ENCODE data around the gene PADI2. TPM values are rescaled to one million over a fixed set of nuclear protein-coding genes. Genes with fewer than 3 reads are reported as not detected.

PADI2 gene
- total and polyA plus RNA-seq, 3 donors from 2014 or later = 0.99 to 3.2 (median 1.1) TPM

DNA sequence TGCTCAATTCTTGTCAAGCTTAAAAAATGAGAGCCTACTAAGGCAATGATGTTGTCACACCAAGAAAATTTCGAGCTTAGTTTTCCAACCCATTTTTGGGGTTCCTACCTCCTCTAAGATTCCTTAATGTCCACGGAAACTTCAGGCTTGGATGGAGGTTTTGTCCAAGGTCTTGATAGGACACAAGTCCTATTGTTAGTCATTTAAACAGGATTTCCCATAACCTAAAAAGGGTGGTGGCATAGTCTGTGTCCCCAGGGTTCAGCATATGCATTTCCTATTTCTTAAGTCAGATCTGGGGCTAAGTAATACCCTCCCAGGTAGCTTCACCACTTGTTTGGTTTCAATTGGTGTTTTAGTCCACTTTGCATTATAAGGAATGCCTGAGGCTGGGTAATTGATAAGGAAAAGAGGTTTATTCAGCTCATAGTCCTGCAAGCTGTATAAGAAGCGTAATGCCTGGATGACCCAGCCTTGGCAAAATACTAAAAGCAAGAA is 10.9 kb upstream of the PADI2 start:
- Histone ChIP-seq H3K27me3 (no peaks in the 10 kb centered on the region), H3K4me3 (no peak overlapping the region), H3K4me1 (no peaks in the 10 kb centered on the region), H3K36me3 (ENCODE audit: low read depth, missing control alignments) (no peaks in the 10 kb centered on the region), H3K27ac (no peak overlapping the region), H3K9me3 (no peaks in the 10 kb centered on the region)
- DNase-seq = no peak
- TF ChIP-seq, protein P1, sequence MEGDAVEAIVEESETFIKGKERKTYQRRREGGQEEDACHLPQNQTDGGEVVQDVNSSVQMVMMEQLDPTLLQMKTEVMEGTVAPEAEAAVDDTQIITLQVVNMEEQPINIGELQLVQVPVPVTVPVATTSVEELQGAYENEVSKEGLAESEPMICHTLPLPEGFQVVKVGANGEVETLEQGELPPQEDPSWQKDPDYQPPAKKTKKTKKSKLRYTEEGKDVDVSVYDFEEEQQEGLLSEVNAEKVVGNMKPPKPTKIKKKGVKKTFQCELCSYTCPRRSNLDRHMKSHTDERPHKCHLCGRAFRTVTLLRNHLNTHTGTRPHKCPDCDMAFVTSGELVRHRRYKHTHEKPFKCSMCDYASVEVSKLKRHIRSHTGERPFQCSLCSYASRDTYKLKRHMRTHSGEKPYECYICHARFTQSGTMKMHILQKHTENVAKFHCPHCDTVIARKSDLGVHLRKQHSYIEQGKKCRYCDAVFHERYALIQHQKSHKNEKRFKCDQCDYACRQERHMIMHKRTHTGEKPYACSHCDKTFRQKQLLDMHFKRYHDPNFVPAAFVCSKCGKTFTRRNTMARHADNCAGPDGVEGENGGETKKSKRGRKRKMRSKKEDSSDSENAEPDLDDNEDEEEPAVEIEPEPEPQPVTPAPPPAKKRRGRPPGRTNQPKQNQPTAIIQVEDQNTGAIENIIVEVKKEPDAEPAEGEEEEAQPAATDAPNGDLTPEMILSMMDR (IDR thresholded peaks at IDR 0.05) = no peak
- TF ChIP-seq POLR2A (IDR thresholded peaks at IDR 0.05) = no peak
- intact Hi-C loops (cut with DNase I; ENCODE audit: low total_unique reads) = no loop called here
- whole genome bisulfite sequencing, 2 donors = 85 to 89% methylated on average over 3 of the region's 3 CpGs

DNA sequence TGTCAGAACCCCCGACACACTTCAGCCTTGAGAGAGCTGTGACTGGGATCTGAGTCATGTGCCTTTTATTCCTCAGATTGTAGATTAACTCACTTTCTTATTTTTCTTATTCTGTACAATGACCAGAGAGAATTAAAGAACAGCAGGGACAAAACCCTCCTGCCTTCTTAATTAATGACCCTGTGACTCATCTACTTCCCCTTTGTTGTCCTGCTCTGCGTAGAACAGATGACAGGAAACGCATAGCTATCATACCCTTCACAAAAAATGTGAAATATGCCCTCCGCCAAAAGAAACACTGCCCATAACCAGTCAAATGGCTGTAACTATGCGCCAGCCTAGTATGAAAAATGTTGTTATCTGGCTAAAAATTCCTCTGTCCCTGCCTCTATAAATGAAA is 9.1 kb upstream of the PADI2 start:
- TF ChIP-seq POLR2A (IDR thresholded peaks at IDR 0.05) = no peak
- TF ChIP-seq, protein P1 (IDR thresholded peaks at IDR 0.05) = no peak
- no peaks in the 10 kb centered on the region for H3K27me3 ChIP-seq
- H3K36me3 ChIP-seq (ENCODE audit: low read depth, missing control alignments) = no peaks in the 10 kb centered on the region
- no peaks in the 10 kb centered on the region for H3K4me1 ChIP-seq
- DNase-seq = no peak
- H3K4me3 ChIP-seq = no peak overlapping the region
- intact Hi-C loops (cut with DNase I; ENCODE audit: low total_unique reads) = loop anchor here (5.0 kb wide), 1 partner anchor 109 kb away; no protein-coding TSS in a partner anchor
- H3K9me3 ChIP-seq = no peaks in the 10 kb centered on the region
- no peak overlapping the region for H3K27ac ChIP-seq
- 52% methylated on average over 5 of the region's 5 CpGs for WGBS, 2 donors

DNA sequence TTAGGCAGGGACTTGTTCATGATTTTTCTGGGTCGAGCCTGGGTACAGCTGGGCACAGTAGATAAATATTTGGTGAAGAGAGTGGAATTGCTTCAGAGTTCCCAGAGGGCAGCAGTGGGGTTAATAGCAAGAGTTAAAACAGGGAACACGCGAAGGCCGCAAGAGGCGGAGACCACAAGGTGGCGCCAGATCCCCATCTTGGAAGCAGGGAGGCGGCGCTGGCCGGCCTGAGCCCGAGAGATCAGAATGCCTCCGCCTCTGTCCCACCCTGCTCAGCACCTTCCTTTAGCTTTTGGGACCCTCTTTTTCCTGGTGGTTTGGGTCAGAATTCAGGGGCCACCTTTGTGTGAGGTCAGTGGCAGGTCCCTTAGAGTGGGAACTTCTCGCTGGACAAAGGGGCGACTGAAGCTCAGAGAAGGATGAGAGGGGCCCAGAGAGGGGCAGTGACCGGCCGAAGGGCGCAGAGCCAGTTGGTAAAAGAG is 6.5 kb upstream of the PADI2 start:
- peak overlapping the region in 1 of 2 donors; percentile 11 for H3K4me3 ChIP-seq

DNA sequence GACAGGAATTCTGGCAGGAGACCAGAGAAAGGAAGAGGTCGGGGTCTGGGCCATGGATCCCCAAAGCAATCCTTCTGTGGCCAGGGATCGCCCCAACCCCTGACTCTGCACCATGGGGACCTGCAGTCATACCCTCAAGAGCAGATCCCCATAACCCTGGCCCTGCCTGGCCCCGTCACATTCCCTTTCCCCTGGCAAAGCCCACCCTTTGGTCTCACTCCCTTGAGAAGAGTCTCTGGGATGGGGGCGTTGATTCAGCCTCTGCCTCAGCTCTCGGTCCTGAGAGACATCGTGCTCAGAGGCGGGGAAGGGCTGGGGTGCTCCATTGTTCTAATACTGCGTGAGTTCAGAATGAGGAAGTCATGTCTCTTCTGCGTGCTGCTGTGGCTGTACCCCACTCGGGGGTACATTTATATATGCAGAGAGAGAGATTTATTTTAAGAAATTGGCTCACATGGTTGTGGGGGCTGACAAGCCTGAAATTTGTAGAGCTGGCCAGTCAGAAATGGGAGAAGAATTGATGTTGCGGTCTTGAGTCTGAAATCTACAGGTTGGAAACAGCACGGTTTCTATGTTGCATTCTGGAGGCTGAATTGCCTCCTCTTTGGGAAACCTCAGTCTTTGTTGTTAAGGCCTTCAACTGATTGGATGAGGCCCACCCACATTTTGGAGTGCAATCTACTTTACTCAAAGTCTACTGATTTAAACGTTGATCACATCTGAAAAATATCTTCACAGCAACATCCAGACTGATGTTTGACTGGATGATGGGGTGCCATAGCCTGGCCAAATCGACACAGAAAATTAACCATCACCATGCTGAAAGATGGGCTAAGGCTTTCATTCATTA is 4.2 kb upstream of the PADI2 start:
- no peaks in the 10 kb centered on the region for H3K36me3 ChIP-seq (ENCODE audit: low read depth, missing control alignments)

More for the DNA sequence above, 6.5 kb upstream of the PADI2 start:
- Histone ChIP-seq H3K27ac (no peak overlapping the region), H3K9me3 (no peaks in the 10 kb centered on the region), H3K27me3 (no peaks in the 10 kb centered on the region), H3K4me1 (no peaks in the 10 kb centered on the region), H3K36me3 (ENCODE audit: low read depth, missing control alignments) (no peaks in the 10 kb centered on the region)
- peak; percentile 95 for DNase-seq
- TF ChIP-seq POLR2A (IDR thresholded peaks at IDR 0.05) = no peak
- TF ChIP-seq, protein P1 (IDR thresholded peaks at IDR 0.05) = peak; percentile 81 to 95 (median 91)
- intact Hi-C loops (cut with DNase I; ENCODE audit: low total_unique reads) = loop anchor here (5.0 kb wide), 1 partner anchor 112 kb away; no protein-coding TSS in a partner anchor
- WGBS, 2 donors = 3 to 10% methylated on average over 16 of the region's 16 CpGs

More for the DNA sequence above, 4.2 kb upstream of the PADI2 start:
- 75 to 84% methylated on average over 7 to 14 of the region's 14 CpGs for WGBS, 2 donors
- Histone ChIP-seq H3K27ac (no peak overlapping the region), H3K4me1 (peaks cover 7% of the 10 kb centered on the region), H3K4me3 (no peak overlapping the region), H3K9me3 (no peaks in the 10 kb centered on the region), H3K27me3 (no peaks in the 10 kb centered on the region)
- DNase-seq = no peak
- no peak for TF ChIP-seq POLR2A (IDR thresholded peaks at IDR 0.05)
- TF ChIP-seq, protein P1 (IDR thresholded peaks at IDR 0.05) = no peak
- intact Hi-C loops (cut with DNase I; ENCODE audit: low total_unique reads) = no loop called here
